SKM-1 (cell line): ENCODE measurements around the gene ANKRD16.
A peak's percentile ranks its signal among the peaks of the same experiment; 100 is the strongest.
"Not testable (repeated sequence)": the region's sequence is repeated elsewhere in the genome, so short reads cannot be mapped to it uniquely, and the experiment has no call there.

Experiments
- DNase-seq: peaks from one replicate; lab custom pipeline; 2025; ENCODE audit not compliant: unreplicated experiment; lab: John Stamatoyannopoulos, UW

ANKRD16 gene

DNA sequence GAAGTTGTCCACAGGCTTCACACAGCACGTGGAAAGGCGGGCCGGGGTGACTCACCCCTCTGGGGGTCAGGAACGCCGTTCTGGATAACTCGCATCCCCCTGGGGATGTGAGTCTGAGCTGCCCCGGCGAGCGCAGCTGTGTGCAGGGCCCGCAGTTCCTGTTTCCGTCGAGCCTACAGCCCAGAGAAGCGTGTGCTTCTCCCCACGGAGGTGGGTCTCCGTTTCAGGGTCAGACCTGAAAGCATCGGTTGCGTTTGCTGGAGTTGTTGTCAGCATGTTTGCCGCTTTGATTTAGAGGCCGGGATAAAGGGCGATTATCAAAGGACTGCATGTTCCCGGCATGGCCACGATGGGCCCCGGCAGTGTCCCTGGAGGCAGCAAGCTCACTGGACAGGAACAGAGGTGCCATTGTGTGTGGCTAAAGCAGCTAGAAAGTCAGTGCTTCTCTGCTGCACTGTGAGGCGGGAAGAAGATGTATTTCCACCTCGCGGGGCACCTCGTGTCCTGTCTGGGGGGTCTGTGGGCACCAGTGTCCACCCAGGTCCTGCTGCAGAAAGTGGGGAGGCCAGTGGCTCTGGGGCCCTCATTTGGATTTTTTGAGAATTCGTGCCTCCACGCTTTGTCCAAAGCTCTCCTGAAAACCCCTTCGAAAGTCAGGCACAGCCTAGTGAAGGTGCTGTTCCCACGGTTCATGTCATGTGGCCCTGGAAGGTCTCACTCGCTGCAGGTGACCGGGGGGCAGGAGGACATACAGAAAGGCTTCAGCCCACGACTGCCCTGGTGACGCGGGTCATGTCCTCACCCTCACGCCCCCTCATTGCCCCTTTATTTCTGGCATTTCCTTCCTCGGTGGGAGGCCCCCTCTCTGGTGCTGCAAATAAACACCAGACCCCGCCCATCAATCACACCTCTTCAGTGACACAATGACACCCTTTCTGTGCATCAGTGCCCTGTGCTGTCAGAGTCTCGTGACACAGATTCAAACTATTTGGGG is 49.1 kb downstream of the ANKRD16 start:
- DNase-seq, result no peak

DNA sequence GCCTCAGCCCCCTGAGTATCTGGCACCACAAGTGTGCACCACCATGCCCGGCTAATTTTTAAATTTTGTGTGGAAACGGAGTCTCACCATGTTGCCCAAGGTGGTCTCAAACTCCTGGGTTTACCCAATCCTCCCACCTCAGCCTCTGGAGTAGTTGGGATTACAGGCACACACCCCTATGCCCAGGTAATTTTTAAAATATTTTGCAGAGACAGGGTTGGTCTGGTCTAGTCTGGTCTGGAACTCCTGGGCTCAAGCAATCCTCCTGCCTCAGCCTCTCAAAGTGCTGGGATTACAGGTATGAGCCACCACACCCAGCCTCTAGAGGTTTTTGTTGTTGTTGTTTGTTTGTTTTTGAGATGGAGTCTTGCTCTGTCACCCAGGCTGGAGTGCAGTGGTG is 53.5 kb downstream of the ANKRD16 start:
- DNase-seq, result not testable (repeated sequence)

DNA sequence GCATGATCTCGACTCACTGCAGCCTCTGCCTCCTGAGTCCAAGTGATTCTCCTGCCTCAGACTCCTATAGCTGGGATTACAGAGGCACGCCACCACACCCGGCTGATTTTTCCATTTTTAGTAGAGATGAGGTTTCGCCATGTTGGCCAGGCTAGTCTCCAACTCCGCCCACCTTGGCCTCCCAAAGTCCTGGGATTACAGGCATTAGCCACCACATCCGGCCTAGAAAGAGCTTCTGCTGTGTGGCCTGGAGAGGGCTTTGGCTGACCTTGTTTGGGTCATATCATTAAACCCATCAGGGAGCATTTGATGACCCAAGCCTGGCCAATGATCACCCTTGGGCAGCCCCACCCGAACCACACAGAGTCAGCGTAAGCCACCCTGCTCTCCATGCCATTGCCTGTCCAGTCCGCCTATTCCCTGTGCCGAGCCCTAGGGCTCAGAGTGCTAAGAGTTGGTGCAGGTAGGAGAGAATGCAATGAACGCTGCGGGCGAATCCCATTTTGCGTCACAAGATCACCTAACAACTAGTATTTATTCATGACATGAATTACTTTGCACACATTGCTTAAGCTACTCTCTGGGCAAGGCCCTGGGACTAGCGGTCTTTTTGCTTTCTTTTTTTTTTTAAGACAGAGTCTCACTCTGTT is 54.1 kb downstream of the ANKRD16 start:
- DNase-seq, result no peak

DNA sequence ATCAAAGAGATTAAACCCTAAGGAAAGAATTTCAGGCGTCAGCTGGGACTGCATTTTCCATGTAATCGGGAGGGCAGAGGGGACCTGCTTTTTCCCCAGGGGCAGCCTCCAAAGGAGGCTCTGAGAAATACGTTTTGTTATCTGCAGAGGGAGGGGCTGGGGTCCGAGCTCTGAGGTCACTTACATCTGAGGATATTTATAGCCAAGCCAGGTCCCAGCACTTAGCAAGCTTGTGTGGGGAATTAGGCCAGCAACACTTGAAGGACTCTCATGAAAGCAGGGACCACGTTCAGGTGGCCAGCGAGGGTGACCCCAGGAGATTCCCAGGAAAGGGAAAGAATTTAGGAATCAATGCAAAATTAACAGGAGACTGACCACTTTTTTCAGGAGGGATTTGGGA is 55.9 kb downstream of the ANKRD16 start:
- no peak for DNase-seq

DNA sequence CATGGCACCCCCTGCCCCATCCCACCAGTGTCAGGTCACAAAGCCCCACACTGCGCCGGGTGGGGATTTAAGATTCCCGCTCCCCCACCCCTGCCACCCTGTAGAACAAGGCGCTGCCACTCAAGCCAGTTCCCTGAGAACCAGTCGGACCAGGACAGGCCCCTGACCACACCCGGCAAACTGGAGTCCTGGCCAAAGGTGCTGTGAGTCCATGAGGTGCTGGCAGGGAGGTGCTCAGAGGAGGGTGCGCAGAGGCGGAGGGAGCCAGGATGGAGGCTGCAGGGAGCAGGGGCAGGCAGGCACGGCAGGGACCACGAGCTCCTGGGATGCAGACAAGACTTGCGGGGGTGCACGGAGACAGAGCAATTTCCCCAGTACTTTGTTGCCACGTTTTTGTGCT is 56.7 kb downstream of the ANKRD16 start:
- DNase-seq, result no peak

DNA sequence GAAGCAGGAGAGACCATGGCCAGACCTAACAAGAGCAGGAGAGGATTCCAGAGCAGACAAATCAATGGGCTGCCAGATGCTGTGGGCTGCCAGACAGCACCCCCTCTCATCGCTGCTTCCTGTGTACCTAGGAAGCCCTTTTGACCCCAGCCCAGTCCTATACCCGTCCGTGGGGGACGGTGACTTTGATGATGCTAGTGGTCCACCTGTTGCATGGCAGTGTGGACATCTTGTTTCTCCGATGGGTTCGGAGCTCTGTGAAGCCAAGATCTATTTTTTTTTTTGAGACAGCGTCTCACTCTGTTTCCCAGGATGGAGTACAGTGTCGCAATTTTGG is 58.3 kb downstream of the ANKRD16 start:
- no peak for DNase-seq

DNA sequence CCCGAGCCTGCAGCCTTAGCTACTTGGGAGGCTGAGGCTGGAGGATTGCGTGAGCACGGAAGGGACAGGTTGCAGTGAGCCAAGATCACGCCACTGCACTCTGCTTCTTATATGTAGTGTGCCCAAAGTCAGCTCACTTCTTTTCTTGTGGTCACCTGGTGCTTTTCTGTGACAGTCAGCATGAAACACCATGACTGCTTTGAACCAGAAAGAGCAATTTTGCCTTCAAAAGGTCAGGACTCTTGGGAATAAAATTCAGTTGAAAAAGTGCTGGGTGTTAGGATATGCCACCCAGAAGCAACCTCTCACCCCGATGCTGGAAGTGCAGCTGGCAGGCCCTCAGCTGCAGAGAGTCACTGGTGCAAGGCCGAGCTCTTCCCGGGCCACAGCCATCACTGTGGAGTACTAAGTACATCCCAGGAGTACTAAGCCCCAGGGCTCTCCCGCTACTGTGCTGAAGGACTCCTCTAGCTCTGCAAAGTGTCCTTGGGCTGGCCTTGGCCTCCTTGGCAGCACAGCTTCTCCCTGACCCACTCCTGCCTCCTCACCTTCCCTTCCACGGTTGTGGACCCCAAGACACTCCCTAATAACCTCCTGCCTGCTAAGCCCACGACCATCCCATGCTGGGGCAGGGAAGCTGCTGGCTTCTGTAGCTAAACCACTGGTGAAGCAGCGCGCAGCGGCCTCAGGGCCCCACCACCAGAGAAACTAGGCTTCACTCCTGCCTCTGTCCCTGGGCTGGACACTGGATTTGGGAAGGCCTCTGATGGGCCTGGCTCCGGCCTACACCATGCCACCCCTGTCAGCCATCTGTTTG is 58.9 kb downstream of the ANKRD16 start:
- no peak for DNase-seq

DNA sequence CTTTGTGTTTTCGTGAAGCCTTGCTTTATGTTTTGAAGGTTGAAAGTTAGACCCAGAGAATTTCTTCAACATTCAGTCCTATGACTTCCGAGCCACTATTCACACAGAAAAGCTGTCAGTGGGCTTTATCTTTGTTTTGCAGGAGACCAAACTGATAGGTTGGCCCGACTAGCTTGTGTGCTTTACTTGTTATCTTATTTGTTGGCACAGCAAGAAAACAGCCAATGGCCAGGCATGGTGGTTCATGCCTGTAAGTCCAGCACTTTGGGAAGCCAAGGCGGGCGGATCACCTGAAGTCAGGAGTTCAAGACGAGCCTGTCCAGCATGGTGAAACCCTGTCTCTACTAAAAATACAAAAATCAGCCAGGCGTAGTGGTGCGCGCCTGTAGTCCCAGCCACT is 60.4 kb downstream of the ANKRD16 start:
- DNase-seq, result no peak

DNA sequence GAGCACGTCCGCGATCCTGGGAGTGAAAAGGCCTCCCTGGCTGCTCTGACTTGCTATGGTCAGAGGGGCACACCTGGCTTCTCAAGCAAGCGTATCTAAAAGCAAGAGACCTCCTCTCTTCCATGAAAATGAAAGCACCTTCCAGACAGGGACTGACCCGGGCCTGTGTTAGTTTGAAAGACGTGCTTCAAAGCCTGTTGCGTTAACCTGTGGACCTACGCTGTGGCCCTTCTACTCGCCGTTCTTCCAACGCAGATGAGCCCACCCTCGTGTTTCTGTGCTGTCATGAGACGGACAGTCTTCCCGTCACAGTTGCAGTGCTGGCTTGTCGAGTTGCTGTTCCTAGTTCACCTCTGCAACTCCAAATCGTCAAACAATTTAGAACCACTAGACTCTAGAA is 61.0 kb downstream of the ANKRD16 start:
- DNase-seq, result no peak

DNA sequence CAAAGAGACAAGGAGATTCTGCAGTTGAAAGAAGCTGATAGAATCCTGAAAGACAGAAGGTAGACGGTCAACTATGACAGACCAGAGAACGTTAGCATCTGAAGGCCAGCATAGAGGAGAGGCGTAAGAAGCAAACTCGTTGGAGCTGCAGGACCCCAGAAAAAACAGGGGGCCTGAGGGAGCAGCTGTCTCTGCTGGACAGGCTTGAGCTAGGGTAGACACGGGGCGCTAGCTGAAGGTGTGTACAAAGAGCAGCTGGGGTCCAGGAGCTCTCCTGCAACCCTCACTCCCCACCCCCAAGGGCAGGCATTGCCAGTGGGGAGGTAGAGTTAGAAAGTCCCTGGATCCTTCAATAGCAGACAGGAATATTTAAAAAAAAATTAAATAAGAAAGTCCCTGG is 61.9 kb downstream of the ANKRD16 start:
- DNase-seq, result no peak

DNA sequence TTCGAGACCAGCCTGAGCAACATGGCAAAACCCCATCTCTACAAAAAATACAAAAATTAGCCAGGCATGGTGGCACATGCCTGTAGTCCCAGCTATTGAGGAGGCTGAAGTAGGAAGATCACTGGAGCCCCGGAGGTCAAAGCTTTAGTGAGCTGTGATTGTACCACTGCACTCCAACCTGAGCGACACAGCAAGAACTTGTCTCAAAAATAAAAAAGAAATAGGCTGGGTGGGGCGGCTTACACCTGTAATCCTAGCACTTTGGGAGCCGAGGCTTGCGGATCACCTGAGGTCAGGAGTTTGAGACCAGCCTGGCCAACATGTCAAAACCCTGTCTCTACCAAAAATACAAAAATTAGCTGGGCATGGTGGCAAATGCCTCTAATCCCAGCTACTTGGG is 63.2 kb downstream of the ANKRD16 start:
- DNase-seq, result not testable (repeated sequence)

DNA sequence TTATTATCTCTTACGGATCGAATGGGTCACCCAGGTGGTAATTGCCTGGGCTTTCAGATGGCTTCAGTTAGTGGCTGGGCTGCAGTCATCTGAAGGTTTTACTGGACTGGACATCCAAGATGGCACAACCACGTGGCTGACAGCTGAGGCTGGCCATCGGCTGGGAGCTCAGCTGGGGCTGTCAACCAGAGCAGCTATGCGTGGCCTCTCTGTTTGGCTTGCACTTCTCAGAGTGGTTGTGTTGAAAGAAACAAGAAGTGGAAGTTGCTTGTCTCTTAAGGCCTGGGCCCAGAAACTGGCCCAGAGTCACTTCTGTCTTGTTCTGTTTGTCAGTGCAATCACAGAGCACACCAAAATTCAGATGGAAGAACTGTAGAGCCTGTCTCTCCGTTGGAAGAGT is 70.8 kb downstream of the ANKRD16 start:
- no peak for DNase-seq

DNA sequence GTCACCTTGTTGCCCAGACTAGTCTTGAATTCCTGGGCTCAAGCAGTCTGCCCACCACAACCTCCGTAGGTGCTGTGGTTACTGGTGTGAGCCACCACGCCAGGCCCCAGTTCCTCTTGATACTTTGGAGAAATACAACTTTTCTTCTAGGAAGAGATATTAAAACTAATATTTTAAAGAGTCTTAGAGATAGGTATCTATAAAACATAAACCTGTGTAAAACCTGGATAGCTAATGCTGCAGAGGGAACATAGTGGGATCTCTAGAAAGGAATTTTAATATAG is 71.7 kb downstream of the ANKRD16 start:
- DNase-seq, result no peak

DNA sequence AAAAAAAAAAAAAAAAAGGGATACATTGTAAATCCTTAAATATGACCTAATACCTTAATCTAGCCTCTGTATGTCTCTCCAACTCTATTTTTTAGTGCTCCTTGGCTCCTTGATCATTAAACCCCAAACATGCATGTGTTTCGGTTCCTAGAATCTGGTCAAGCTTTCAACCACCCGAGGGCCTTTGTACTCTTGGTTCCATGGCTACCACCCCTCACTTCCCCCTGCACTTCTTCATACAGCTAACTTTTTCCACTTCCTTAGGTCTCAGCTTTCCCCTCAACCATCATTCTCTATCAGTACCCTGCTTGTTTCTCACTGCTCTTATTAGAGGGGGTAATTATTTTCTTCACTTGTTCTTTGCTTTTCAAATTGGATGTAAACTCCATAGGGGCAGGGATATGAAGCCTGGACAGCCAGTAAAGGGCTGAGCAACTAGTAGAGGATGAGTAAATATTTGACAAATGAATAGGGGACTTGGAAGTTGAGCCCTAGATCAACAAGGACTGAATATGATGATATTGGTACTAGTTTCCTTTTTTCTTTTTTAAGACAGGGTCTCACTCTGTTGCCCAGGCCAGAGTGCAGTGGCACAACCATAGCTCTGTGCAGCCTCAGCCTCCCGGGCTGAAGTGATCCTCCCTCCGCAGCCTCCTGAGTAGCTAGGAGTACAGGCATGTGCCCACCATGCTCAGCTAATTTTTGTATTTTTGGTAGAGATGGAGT is 72.2 kb downstream of the ANKRD16 start:
- no peak for DNase-seq

DNA sequence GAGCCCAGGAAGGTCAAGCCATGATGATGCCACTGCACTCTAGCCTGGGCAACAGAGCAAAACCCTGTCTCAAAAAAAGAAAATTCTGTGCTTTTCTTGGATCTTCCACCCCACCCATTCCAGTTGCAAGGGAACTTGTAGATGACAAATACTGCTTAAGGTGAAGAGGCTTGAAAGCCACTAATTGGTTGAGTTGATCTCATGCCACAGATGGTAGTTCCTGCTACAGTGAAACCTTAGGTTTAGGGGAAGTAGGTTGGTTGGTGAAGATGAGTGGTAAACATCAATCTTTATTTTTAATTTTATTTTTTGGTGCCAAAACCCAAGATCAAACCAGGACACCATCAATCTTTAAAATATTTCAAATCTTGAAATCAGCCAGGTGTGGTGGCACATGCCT is 73.5 kb downstream of the ANKRD16 start:
- DNase-seq, result no peak

DNA sequence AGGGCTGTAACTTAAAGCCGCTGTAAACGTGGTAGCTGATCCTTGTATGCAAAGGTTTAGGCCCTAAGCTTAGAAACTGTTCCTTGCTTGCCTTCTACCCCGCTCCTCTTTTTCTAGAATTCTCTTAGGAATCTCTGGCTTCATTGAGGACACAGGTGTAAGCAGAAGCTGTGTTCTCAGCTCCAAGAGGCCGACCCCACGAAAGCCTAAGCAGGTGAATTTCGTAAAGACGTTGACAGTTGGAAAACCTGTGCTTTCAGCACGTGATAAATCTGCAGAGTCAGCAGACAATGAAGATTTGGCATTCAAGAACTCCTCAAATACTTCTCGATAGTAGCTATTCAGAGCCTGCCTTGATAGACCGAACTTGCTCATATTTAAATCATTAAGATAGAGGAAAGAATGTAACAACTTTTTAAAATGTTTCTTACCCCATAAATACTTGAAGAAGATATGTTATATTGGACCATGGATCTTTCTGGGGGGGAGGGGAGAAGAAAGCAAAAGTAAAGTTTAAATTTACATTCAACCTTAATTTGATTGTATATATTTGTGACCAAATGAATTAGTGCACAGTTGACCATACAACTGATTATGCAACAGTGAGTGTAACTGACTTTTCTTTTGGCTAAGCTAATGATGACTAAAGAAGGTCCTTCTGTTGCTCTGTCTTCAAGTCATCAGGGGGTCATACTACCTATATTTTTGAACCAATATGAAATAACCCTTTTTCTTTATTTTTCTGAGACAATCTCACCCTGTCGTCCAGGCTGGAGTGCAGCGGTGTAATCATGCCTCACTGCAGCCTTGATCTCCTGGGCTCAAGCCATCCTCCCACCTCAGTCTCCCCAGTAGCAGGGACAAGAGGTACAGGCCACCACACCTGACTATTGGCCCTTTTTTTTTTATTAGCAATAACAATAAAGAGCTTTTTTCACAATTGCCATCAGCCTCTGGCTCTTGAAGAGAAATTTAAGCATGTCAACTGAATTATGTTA is 75.3 kb downstream of the ANKRD16 start:
- no peak for DNase-seq

DNA sequence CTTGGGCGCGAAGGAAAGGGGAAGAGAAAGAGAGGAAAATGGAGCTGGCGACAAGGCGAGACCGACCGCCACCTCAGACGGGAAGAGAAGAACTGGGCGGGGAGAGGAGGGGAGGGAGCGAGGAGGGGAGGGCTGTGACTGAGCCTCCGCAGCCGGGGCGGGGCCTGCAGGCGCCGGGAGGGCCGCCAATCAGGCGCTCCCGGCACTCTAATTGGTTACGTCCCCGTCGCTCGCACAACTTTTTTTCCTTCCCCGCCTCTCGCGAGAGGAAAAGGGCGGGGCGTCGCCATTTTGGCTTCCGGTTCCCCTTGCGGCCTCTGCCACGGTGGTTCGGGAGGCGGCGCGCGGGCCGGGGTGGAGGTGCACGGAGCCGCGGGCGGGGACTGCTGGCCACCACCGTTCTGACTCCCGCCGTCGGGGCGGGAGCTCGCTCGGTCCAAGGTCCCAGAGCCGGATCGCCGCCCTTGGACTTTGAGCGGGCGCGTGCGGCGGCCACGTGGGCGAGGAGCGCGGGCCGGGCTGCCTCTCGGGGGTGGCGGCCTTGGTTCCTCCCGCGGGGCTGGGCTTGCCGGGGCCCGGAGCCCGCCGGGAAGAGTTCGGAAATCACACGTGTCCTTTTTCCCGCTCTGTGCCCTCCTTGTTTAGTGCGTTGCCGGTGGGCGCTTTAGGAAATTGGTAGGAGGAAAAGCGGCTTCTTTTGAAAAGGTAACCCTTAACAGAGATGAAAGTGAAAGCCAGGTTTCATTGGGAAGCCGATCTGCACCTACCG is 76.2 kb downstream of the ANKRD16 start, which contains the start of gene GDI2:
TSS of gene GDI2 (minus strand) at position 94 of the 769 bp plus-strand sequence. CDS start 176 bp downstream, outside the sequence.
- peak; percentile 80 for DNase-seq

DNA sequence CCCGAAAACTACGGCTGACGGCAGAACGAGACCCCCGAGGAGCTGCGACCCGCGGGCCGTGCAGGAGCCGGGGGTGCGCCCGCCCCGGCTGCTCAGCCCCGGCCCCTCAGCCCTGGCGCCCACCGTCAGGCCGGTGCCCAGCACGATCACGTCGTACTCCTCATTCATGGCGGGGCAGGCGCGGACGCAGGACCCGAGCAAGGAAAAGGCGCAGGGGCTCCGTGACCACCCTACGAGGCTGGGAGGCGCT is 76.7 kb downstream of the ANKRD16 start:
- no peak for DNase-seq

DNA sequence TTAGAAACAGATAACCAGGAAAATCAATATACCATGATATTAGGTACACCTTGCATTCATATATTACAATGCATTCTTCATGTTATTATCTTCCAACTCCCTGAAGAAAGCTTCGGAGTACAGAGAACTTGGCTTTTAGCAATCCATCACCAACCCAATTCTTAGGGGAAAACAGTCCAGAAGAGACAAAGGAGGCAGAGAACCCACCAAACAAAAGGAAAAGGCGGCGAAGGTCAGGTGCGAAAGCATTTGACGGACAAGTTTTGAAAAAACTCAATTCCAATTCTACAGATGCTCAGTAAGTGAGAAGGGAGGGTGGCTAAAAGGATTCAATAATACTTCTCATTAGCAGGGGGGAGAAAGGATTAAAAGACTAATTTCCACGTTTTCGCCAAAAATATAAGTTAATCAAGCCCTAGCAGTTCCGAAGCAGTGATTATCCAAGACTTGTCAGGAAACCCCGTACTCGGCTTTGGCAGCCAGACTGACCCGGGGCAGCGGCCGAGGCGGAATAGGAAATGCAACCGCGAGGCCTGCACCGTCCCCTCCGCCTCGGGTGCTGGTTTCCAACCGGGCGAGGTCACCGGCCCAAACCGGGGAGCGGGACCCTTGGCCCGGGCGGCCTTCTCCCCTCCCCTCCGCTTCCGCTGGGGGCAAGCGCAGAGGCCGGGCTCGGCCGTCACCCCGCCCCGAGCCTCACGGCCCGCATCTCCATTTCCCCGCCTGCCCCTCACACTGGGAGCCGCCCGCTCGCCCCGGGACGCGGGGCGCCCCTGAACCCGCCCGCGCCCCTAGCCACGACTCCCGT is 77.2 kb downstream of the ANKRD16 start:
- DNase-seq, result no peak
